SKM-1 (cell line): ENCODE data around the gene ENSA.
A peak's percentile ranks its signal among the peaks of the same experiment; 100 is the strongest.
"Not testable (repeated sequence)": the region's sequence is repeated elsewhere in the genome, so short reads cannot be mapped to it uniquely, and the experiment has no call there.

Experiments used
- DNase-seq: peaks from one replicate; lab custom pipeline; 2025; ENCODE audit not compliant: unreplicated experiment; lab: John Stamatoyannopoulos, UW

Gene ENSA, protein sequence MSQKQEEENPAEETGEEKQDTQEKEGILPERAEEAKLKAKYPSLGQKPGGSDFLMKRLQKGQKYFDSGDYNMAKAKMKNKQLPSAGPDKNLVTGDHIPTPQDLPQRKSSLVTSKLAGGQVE

DNA sequence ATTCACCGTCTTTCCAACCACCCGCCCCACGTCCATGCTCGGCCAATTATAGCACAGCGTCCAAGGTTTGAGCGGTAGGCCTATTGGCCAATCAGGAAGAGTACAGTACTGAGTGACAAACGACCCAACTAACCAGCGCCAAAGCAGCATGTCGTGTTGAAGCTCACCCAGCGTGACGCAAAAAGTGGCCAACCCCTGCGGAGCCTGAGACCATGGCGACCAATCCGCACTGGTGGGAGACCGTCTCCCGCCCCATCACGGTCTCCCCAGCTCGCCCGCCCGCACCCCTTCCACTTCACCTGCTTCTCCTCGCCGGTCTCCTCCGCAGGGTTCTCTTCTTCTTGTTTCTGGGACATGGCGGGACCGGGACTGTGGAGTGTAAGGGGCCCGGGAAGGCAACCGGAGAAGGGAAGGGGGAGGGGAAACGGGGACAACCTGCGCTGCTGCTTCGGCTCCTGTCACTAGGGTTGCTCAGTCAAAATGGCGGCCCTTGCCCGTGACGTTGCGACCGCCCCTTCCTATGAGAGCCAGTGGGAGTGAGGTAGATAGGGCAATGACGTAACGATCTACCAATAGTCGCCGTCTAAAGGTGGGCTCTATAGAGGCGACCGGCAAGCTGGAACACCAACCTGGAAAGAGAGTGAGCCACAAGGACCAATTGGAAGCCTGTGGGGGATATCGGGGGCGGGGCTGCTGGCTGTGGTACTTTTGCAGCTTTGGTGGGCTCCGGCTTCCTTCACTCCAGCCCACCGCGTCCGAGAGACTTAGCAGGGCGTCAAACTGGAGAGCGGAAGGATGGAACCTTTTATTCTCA is at the start of gene ENSA:
Gene ENSA, minus strand, starts transcription at position 498 of the 814 bp plus-strand sequence. Its CDS starts 142 bp downstream, at position 356.
- peak; percentile 100 for DNase-seq

- DNase-seq = no peak
These were observed 49.6 kb upstream of the ENSA start for GRCh38 chr1:150678988-150679387.

DNA sequence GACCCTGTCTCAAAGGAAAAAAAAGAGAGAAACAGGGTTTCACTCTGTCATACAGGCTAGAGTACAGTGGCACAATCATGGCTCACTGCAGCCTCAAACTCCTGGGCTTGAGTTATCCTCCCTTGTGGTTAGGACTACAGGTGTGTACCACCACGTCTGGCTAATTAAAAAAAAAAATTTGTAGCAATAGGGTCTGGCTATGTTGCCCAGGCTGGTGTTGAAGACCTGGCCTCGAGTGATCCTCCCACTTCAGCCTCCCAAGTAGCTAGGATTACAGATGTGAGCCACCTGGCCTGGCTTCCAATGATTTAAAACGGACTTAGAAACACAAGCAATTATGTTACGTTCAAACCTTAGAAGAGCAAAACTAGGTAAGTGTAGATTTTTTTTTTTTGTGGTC is 45.5 kb upstream of the ENSA start:
- no peak for DNase-seq

GRCh38 chr1:150663321-150663720 is 33.9 kb upstream of the ENSA start:
- DNase-seq = no peak

GRCh38 chr1:150662811-150663210 is 33.4 kb upstream of the ENSA start:
- no peak for DNase-seq

DNA sequence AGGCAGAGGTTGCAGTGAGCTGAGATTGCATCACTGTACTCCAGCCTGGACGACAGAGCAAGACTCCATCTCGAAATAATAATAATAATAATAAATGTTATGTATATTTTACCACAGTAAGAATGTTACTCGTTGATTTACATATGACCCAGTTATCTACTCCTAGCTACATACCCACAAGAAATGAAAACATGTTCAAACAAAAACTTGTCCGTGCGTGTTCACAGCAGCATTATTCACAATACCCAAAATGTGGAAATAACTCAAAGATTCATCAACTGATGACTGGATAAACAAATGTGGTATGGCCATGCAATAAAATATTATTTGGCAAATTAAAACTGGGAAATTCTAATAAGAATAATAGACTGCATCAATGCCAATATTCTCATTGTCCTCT is 31.7 kb upstream of the ENSA start:
- no peak for DNase-seq

- no peak for DNase-seq
These were observed 31.2 kb upstream of the ENSA start for GRCh38 chr1:150660584-150660983.

GRCh38 chr1:150657064-150657463 is 27.7 kb upstream of the ENSA start:
- DNase-seq = not testable (repeated sequence)

- not testable (repeated sequence) for DNase-seq
These were observed 25.2 kb upstream of the ENSA start for GRCh38 chr1:150654635-150655034.

GRCh38 chr1:150650193-150650592 is 20.8 kb upstream of the ENSA start:
- no peak for DNase-seq

GRCh38 chr1:150649441-150650075 is 20.1 kb upstream of the ENSA start:
- no peak for DNase-seq

- no peak for DNase-seq
These were observed 12.9 kb upstream of the ENSA start for GRCh38 chr1:150642296-150642695.

GRCh38 chr1:150641126-150641815 is 11.9 kb upstream of the ENSA start:
- DNase-seq = not testable (repeated sequence)

DNA sequence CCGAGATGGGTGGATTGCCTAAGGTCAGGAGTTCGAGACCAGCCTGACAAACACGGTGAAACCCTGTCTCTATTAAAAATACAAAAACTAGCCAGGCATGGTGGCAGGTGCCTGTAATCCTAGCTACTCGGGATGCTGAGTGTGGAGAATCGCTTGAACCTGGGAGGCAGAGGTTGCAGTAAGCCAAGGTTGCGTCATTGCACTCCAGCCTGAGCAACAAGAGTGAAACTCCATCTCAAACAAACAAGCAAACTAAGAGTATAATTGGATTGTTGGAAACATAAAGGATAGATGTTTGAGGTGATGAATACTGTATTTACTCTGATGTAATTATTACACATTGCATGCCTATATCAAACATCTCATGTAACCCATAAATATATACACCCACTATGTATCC is 9.0 kb upstream of the ENSA start:
- not testable (repeated sequence) for DNase-seq

GRCh38 chr1:150634839-150635622 is 5.6 kb upstream of the ENSA start:
- DNase-seq = not testable (repeated sequence)

- DNase-seq = no peak
These were observed 672 bp downstream of the ENSA start for GRCh38 chr1:150628766-150629114.

DNA sequence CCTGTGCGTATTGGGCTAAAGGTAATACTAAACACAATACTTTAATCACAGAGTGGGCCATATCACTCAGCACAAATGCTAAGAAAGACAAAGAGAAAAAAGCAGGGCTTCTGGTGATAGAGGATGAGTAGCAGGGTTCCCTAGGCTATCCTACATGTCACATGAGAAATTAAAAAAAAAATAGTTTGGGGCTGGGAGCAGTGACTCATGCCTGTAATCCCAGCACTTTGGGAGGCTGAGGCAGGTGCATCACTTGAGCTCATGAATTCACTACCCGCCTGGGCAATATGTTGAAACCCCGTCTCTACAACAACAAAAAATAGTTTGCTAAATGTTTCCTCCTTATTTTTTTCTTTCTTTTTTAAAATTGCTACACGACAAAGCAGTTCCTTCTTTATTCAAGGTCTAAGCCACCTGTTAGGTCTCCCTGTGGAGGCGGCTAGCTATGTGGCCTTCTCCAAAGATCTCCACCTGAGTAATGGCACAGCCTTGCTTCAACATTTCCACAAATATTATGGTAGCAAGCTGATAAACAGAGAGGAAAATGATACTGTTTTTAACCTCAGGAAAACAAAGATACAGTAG is 1.5 kb downstream of the ENSA start:
- DNase-seq = no peak

- no peak for DNase-seq
These were observed 3.3 kb downstream of the ENSA start for GRCh38 chr1:150626150-150626549.

- DNase-seq = not testable (repeated sequence)
These were observed 4.9 kb downstream of the ENSA start for GRCh38 chr1:150624546-150624945.

GRCh38 chr1:150624134-150624533 is 5.3 kb downstream of the ENSA start:
- not testable (repeated sequence) for DNase-seq
